Calu3 (cell line): ENCODE data around the gene TIPRL. TPM values are rescaled to one million over a fixed set of nuclear protein-coding genes. Genes with fewer than 3 reads are reported as not detected.

Source experiments
- BruUV-seq: library from RNA; stranded (reverse); fragments of 400-500 nt; replicated peaks from 2 replicates; lab custom pipeline; 2021; lab: Mats Ljungman, UMichigan
- CTCF ChIA-PET: fragments of 300-600 bp; sonication (Branson Sonifier 250); formaldehyde crosslinking; loops from one replicate; lab custom pipeline; 2022; ENCODE audit warnings: antibody characterized with exemption; lab: Charles Lee
- DNase-seq: peaks from one replicate; pipeline ENCODE4 v3.0.0; 2022
- H3K27ac Mint-ChIP-seq: one replicate; pipeline ENCODE4 v1.8.0; 2022; ENCODE audit warnings: mixed read lengths; ENCODE audit not compliant: unreplicated experiment
- H3K27me3 Mint-ChIP-seq: one replicate; pipeline ENCODE4 v1.8.0; 2022; ENCODE audit warnings: mixed read lengths; ENCODE audit not compliant: unreplicated experiment
- H3K36me3 Mint-ChIP-seq: one replicate; pipeline ENCODE4 v1.8.0; 2022; ENCODE audit warnings: mild to moderate bottlenecking, moderate library complexity, mixed read lengths; ENCODE audit not compliant: insufficient read depth, unreplicated experiment
- H3K4me1 Mint-ChIP-seq: one replicate; pipeline ENCODE4 v1.8.0; 2022; ENCODE audit warnings: mild to moderate bottlenecking, low read depth, mixed read lengths; ENCODE audit not compliant: unreplicated experiment
- H3K4me3 Mint-ChIP-seq: one replicate; pipeline ENCODE4 v1.8.0; 2022; ENCODE audit warnings: mild to moderate bottlenecking, low read depth, moderate library complexity, mixed read lengths; ENCODE audit not compliant: unreplicated experiment
- H3K9me3 Mint-ChIP-seq: one replicate; pipeline ENCODE4 v1.8.0; 2022; ENCODE audit warnings: low read depth, mixed read lengths; ENCODE audit not compliant: unreplicated experiment
- CTCF ChIP-seq: fragments of 200-600 bp; IDR thresholded peaks from one replicate; pipeline ENCODE4 v1.8.0; 2022; ENCODE audit warnings: antibody characterized with exemption; ENCODE audit not compliant: unreplicated experiment
- intact Hi-C: fragments of 100-400 bp; cut with micrococcal nuclease; formaldehyde crosslinking; loops from one replicate; pipeline ENCODE4 v1.10.0; 2022; ENCODE audit not compliant: unreplicated experiment
- total RNA-seq: library from RNA; stranded (reverse); gene quantifications from 2 replicates; pipeline ENCODE4 v1.2.3, GENCODE V29; 2022

Gene TIPRL
- total RNA-seq, 1 experiment from 2014 or later = 41.6 TPM

DNA sequence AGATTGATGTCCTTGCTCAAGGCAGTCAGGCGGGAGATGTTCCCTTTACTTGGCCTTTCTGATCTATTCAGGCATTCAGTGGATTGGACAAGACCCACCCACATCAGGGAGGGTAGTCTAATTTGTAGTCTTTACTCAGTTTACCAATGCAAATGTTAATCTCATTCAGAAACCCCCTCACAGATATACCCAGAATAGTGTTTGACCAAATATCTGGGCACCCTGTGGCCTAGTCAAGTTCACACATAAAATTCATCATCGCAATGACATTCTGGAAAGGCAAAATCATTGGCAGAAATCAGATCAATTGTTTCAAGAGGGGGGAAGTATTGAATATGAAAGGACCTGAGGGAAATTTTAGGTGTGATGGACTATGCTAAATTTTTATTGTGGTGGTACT, 34.6 kb downstream of the TIPRL start:
- CTCF ChIA-PET = no interaction called here
- no TSS peak for BruUV-seq
- no peak for TF ChIP-seq CTCF

GRCh38 chr1:168216171-168216570, 37.4 kb downstream of the TIPRL start:
- H3K4me3 Mint-ChIP-seq = no peak overlapping the region
- H3K9me3 Mint-ChIP-seq = peaks cover 4% of the 10 kb centered on the region
- CTCF ChIA-PET = interaction anchor here (1.3 kb wide), 1 partner anchor 10 kb away, joined by 4 read pairs; the partner anchor contains the start of gene SFT2D2
- no peak overlapping the region for H3K27ac Mint-ChIP-seq
- DNase-seq = no peak
- intact Hi-C loops = no loop called here
- BruUV-seq = no TSS peak
- no peaks in the 10 kb centered on the region for H3K36me3 Mint-ChIP-seq
- no peaks in the 10 kb centered on the region for H3K27me3 Mint-ChIP-seq
- TF ChIP-seq CTCF = no peak
- H3K4me1 Mint-ChIP-seq = no peaks in the 10 kb centered on the region

More for the DNA sequence above, 34.6 kb downstream of the TIPRL start:
- intact Hi-C loops = no loop called here
- no peaks in the 10 kb centered on the region for H3K4me1 Mint-ChIP-seq
- H3K4me3 Mint-ChIP-seq = no peak overlapping the region
- H3K9me3 Mint-ChIP-seq = peaks cover 5% of the 10 kb centered on the region
- DNase-seq = no peak
- H3K27me3 Mint-ChIP-seq = no peaks in the 10 kb centered on the region
- H3K27ac Mint-ChIP-seq = no peak overlapping the region
- no peaks in the 10 kb centered on the region for H3K36me3 Mint-ChIP-seq

DNA sequence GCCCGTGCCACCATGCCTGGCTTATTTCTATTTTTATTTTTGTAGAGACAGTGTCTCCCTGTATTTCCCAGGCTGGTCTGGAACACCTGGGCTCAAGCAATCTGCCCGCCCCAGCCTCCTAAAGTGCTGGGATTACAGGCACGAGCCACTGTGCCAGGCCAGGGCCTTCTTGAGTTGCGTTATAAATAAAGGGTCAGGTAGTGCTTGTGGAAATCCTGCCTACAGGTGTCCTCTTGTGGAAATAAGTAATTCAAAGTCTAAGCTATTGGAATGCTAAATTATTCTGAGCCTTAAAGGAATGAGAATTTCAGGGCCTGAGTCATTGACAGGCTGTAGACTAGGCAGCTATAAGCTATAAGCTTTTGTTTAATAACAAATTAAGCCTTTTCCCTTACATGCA, 38.9 kb downstream of the TIPRL start:
- H3K36me3 Mint-ChIP-seq = no peaks in the 10 kb centered on the region
- H3K27me3 Mint-ChIP-seq = no peaks in the 10 kb centered on the region
- TF ChIP-seq CTCF = no peak
- no peak overlapping the region for H3K27ac Mint-ChIP-seq
- no peak overlapping the region for H3K4me3 Mint-ChIP-seq
- no TSS peak for BruUV-seq
- no peaks in the 10 kb centered on the region for H3K4me1 Mint-ChIP-seq
- intact Hi-C loops = no loop called here
- CTCF ChIA-PET = interaction anchor here (0.6 to 0.7 kb wide), 2 partner anchors 301 to 631 kb away, joined by 3 to 8 read pairs; no protein-coding TSS in a partner anchor
- no peak for DNase-seq
- H3K9me3 Mint-ChIP-seq = no peaks in the 10 kb centered on the region

GRCh38 chr1:168218658-168219057, 39.9 kb downstream of the TIPRL start:
- no peak overlapping the region for H3K4me3 Mint-ChIP-seq
- H3K9me3 Mint-ChIP-seq = peaks cover 6% of the 10 kb centered on the region
- intact Hi-C loops = no loop called here
- no TSS peak for BruUV-seq
- no peak for TF ChIP-seq CTCF
- no peak overlapping the region for H3K27ac Mint-ChIP-seq
- CTCF ChIA-PET = no interaction called here
- no peaks in the 10 kb centered on the region for H3K36me3 Mint-ChIP-seq
- DNase-seq = no peak
- H3K4me1 Mint-ChIP-seq = peaks cover 5% of the 10 kb centered on the region
- H3K27me3 Mint-ChIP-seq = no peaks in the 10 kb centered on the region
